ENCODE measurements around the gene UVSSA.

The UVSSA gene

DNA sequence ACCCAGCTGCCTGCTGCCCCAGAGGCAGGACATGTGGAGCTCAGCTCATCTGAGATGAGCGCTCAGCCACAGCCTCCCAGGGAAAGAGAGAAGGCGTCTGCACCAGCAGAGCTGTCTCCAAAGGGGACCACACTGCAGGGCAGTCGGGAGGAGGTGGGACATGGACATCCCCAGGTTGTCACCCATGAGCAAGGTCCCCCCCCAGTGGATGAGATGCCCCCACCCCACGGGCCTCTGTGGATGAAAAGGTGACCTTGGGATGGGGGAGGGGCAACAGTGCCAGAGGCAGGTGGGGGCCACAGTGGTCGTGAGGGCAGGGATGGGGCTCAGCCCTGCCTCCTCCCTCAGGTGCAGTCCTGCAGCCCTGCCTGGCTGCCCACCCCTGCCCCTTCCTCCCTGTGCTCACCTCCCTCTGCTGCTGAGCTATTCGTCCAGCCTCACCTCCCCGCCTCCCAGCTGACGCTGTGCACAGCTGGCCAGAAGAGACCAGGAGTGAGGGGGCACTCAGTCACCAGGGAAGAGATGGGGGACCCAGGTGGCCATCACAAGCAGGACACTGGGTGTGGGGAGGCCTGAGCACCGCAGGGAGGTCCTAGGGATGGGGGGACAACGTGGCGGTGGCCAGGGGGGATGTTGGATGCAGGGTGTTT lies 49.9 kb downstream of the UVSSA start:
- Mint-ChIP-seq H3K4me3 (no peak overlapping the region), H3K27ac (no peak overlapping the region)
- TF ChIP-seq, protein P1, sequence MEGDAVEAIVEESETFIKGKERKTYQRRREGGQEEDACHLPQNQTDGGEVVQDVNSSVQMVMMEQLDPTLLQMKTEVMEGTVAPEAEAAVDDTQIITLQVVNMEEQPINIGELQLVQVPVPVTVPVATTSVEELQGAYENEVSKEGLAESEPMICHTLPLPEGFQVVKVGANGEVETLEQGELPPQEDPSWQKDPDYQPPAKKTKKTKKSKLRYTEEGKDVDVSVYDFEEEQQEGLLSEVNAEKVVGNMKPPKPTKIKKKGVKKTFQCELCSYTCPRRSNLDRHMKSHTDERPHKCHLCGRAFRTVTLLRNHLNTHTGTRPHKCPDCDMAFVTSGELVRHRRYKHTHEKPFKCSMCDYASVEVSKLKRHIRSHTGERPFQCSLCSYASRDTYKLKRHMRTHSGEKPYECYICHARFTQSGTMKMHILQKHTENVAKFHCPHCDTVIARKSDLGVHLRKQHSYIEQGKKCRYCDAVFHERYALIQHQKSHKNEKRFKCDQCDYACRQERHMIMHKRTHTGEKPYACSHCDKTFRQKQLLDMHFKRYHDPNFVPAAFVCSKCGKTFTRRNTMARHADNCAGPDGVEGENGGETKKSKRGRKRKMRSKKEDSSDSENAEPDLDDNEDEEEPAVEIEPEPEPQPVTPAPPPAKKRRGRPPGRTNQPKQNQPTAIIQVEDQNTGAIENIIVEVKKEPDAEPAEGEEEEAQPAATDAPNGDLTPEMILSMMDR (IDR thresholded peaks at IDR 0.05) = no peak

DNA sequence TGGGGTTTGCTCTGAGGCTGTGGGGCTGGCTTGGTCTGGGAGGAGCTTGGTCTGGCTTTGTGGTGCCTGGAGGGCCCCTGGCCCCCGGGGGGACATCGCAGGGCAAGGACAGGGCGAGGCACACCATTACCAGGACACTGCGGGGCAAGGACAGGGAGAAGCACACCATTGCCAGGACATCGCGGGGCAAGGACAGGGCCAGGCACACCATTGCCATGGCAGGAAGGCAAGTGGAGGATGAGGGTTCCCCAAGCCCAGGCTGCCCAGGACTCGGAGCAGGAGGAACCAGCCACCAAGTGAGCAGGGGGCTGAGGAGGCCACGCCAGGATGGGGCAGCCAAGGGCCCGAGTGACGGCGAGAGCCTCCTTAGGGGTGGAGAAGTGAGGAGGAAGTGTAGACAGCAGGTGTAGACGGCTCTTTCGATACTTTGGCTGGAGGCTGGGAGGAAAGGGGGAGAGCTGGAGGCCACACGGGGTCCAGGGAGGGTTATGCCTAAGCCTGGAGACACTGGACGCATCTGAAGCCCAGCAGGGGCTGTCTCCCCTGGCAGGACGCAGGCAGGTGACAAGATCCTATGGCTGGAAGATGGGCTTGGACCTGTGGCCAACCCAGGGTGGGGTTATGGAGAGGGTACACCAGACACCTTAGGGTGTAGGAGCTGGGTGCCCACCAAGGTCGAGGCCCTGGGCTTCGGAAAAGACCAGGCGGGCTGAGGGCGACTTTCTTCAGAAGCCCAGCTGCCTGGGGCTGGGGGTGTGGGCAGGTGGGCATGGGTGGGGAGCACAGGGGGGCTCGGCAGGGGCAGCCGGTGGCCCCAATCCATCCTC lies 51.9 kb downstream of the UVSSA start:
- Mint-ChIP-seq H3K27ac (no peak overlapping the region), H3K4me3 (no peak overlapping the region), H3K36me3 (ENCODE audit: low read depth) (peaks cover 7% of the 10 kb centered on the region), H3K27me3 (ENCODE audit: low read depth, poor library complexity) (peaks cover 53% of the 10 kb centered on the region), H3K4me1 (no peaks in the 10 kb centered on the region), H3K9me3 (peaks cover 37% of the 10 kb centered on the region)
- peak; percentile 0 for DNase-seq
- TF ChIP-seq, protein P1 (IDR thresholded peaks at IDR 0.05) = no peak

More for the DNA sequence above, 49.9 kb downstream of the UVSSA start:
- Mint-ChIP-seq H3K4me1 (no peaks in the 10 kb centered on the region), H3K9me3 (peaks cover 37% of the 10 kb centered on the region), H3K27me3 (ENCODE audit: low read depth, poor library complexity) (peaks cover 34% of the 10 kb centered on the region), H3K36me3 (ENCODE audit: low read depth) (peaks cover 7% of the 10 kb centered on the region)
- DNase-seq = peak; percentile 1

DNA sequence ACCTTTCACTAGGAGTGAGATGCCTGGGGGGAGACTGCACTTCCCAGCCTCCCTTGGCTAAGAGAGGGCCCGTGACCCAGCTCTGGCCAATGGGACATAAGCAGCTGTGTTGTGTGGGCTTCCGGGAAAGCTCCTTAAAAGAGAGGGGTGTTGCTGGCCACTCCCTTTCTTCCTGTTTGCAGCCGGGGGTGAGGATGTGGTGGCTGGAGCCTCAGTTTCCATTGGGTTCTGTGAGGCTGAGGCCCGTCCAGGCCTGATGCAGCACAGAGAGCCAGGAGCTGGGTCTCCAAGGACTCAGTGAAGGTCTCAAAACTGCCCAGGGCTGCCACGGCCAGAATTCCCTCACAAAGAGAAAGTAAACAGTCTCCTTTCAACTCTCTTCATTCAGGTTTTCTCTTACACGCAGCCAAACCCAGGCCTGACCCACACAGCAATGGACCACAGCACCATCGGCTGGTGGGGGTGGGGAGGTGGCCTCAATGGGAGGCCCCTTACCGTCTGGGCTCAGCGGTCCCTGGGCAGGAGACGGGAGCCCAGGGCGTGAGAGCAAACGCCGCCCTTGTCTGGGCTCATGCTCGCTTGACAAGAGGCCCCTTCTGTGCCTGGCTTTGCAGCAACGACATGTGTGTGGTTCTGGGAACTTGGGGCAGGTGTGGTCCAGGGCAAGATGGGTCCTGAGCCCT lies 52.6 kb downstream of the UVSSA start:
- H3K36me3 Mint-ChIP-seq (ENCODE audit: low read depth) = peaks cover 7% of the 10 kb centered on the region
- peaks cover 37% of the 10 kb centered on the region for H3K9me3 Mint-ChIP-seq
- no peaks in the 10 kb centered on the region for H3K4me1 Mint-ChIP-seq
- no peak overlapping the region for H3K27ac Mint-ChIP-seq
- TF ChIP-seq, protein P1 (IDR thresholded peaks at IDR 0.05) = no peak
- no peak overlapping the region for H3K4me3 Mint-ChIP-seq
- peak; percentile 0 for DNase-seq
- H3K27me3 Mint-ChIP-seq (ENCODE audit: low read depth, poor library complexity) = peaks cover 60% of the 10 kb centered on the region

DNA sequence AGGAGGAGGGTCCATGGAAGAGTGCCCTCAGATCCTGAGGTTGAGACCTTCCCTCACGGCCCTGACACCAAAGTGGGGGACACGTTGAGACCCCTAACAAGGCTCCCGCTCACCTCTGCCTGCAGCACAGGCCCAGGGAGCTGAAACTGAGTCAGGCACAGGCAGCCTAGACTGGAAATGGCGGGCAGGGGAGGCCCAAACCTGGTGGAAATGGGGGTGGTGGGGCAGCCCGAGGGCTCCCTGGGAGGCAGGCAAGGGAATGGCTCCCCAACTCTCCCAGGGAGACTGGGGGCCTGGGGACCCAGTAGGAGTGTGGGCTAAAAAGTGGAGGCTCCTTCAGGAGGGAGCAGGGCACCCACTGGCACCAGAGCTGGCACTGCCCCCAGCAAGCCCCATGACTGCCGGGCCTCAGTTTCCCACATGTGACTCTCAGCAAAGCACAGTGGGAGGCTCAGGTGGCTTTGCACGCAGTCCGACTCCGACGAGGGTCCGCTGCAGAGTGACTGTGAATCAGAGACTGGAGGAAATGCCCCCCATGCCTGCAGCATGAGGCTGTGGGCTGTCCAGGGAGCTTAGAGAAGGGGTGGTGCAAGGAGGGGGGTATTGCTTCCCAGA lies 53.3 kb downstream of the UVSSA start:
- peaks cover 36% of the 10 kb centered on the region for H3K9me3 Mint-ChIP-seq
- H3K27me3 Mint-ChIP-seq (ENCODE audit: low read depth, poor library complexity) = peaks cover 67% of the 10 kb centered on the region
- DNase-seq = peak; percentile 1
- peaks cover 6% of the 10 kb centered on the region for H3K36me3 Mint-ChIP-seq (ENCODE audit: low read depth)
- no peaks in the 10 kb centered on the region for H3K4me1 Mint-ChIP-seq
- no peak overlapping the region for H3K27ac Mint-ChIP-seq
- TF ChIP-seq, protein P1 (IDR thresholded peaks at IDR 0.05) = no peak
- H3K4me3 Mint-ChIP-seq = no peak overlapping the region

DNA sequence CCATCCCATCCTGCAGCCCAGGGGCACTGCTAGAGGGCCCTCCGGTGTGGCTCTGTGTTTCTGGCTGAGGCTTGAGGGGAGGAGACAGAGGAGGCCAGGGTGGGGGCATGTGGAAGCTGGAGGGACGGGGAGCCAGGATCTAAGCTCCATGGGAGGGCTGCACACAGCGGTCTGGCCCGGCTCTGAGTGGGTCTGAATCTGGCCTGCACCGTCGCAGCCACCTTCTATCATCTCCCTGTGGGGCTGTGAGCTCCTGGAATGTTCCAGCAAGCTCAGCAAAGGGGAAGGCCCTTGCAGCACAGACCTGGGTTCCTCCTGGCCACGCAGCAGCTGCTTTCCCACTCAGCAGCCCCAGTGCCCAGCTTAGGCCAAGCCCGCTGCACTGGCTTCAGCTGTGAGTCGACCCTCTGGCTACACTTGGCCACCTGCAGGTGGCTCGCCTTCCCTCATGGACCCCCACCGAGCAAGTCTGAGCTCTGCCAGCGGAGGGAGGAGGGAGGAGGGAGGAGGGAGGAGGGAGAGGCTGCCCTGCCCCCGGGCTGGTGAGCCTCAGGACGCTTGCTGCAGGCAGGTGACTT lies 53.9 kb downstream of the UVSSA start:
- H3K36me3 Mint-ChIP-seq (ENCODE audit: low read depth) = no peaks in the 10 kb centered on the region
- no peak overlapping the region for H3K4me3 Mint-ChIP-seq
- H3K9me3 Mint-ChIP-seq = peaks cover 30% of the 10 kb centered on the region
- DNase-seq = peak; percentile 0
- no peaks in the 10 kb centered on the region for H3K4me1 Mint-ChIP-seq
- no peak overlapping the region for H3K27ac Mint-ChIP-seq
- TF ChIP-seq, protein P1 (IDR thresholded peaks at IDR 0.05) = no peak
- H3K27me3 Mint-ChIP-seq (ENCODE audit: low read depth, poor library complexity) = peaks cover 70% of the 10 kb centered on the region
